ENCODE results near the gene RTTN. TPM values are rescaled to one million over a fixed set of nuclear protein-coding genes. Genes with fewer than 3 reads are reported as not detected.

RTTN gene
- total and polyA plus RNA-seq, 4 donors: 1.1 to 14.3 (median 8.8) TPM

- no peak overlapping the region for H3K27ac ChIP-seq (ENCODE audit: low read depth in 1 of 2, low read length in 2 of 2)
- peaks cover 0 to 9% (median under 1%) of the 10 kb centered on the region in 4 donors for H3K36me3 ChIP-seq (ENCODE audit: control insufficient read depth in 4 of 4, insufficient read depth in 3 of 4, low read depth in 1 of 4, low read length in 3 of 4)
- no peaks in the 10 kb centered on the region for H3K4me1 ChIP-seq (ENCODE audit: control insufficient read depth in 4 of 4, insufficient read depth in 4 of 4, low read length in 3 of 4)
- no peak for TF ChIP-seq MAX (IDR thresholded peaks at IDR 0.05)
- no peak for TF ChIP-seq ZBTB33 (IDR thresholded peaks at IDR 0.05)
- no peak for TF ChIP-seq EGR1 (IDR thresholded peaks at IDR 0.05; ENCODE audit: low read depth in 2 of 2)
- TF ChIP-seq GABPA (IDR thresholded peaks at IDR 0.05 in 1 of 2, conservative IDR thresholded peaks at IDR 0.05 in 1 of 2): no peak
- no peak for TF ChIP-seq YY1 (IDR thresholded peaks at IDR 0.05)
- no peak for TF ChIP-seq HNF4A (conservative IDR thresholded peaks at IDR 0.05)
- TF ChIP-seq HNF4G (IDR thresholded peaks at IDR 0.05): no peak
- TF ChIP-seq FOXA2 (IDR thresholded peaks at IDR 0.05): no peak
- no peak for TF ChIP-seq RXRA (IDR thresholded peaks at IDR 0.05)
- no peak for DNase-seq (ENCODE audit: low spot score)
- no peak overlapping the region for H3K4me3 ChIP-seq (ENCODE audit: low read depth in 1 of 3, low read length in 3 of 3)
- no peaks in the 10 kb centered on the region for H3K9me3 ChIP-seq (ENCODE audit: control insufficient read depth in 4 of 4, low read length in 3 of 4)
- H3K27me3 ChIP-seq (ENCODE audit: control insufficient read depth in 4 of 4, insufficient read depth in 4 of 4, low read length in 3 of 4): no peaks in the 10 kb centered on the region
- no peak overlapping the region for H3K9ac ChIP-seq (ENCODE audit: low read depth in 1 of 2, low read length in 2 of 2)
These were observed 129.6 kb downstream of the RTTN start for GRCh38 chr18:70075906-70076305.

GRCh38 chr18:70074116-70074515 lies 131.4 kb downstream of the RTTN start:
- 91% methylated on average over 1 of the region's 1 CpG for WGBS
- no peaks in the 10 kb centered on the region for H3K9me3 ChIP-seq (ENCODE audit: control insufficient read depth in 4 of 4, low read length in 3 of 4)
- H3K4me1 ChIP-seq (ENCODE audit: control insufficient read depth in 4 of 4, insufficient read depth in 4 of 4, low read length in 3 of 4): no peaks in the 10 kb centered on the region
- peaks cover 0 to 9% (median under 1%) of the 10 kb centered on the region in 4 donors for H3K36me3 ChIP-seq (ENCODE audit: control insufficient read depth in 4 of 4, insufficient read depth in 3 of 4, low read depth in 1 of 4, low read length in 3 of 4)
- no peaks in the 10 kb centered on the region for H3K27me3 ChIP-seq (ENCODE audit: control insufficient read depth in 4 of 4, insufficient read depth in 4 of 4, low read length in 3 of 4)
- no peak for TF ChIP-seq MAX (IDR thresholded peaks at IDR 0.05)
- TF ChIP-seq ATF3 (IDR thresholded peaks at IDR 0.05): no peak
- TF ChIP-seq, protein P1, sequence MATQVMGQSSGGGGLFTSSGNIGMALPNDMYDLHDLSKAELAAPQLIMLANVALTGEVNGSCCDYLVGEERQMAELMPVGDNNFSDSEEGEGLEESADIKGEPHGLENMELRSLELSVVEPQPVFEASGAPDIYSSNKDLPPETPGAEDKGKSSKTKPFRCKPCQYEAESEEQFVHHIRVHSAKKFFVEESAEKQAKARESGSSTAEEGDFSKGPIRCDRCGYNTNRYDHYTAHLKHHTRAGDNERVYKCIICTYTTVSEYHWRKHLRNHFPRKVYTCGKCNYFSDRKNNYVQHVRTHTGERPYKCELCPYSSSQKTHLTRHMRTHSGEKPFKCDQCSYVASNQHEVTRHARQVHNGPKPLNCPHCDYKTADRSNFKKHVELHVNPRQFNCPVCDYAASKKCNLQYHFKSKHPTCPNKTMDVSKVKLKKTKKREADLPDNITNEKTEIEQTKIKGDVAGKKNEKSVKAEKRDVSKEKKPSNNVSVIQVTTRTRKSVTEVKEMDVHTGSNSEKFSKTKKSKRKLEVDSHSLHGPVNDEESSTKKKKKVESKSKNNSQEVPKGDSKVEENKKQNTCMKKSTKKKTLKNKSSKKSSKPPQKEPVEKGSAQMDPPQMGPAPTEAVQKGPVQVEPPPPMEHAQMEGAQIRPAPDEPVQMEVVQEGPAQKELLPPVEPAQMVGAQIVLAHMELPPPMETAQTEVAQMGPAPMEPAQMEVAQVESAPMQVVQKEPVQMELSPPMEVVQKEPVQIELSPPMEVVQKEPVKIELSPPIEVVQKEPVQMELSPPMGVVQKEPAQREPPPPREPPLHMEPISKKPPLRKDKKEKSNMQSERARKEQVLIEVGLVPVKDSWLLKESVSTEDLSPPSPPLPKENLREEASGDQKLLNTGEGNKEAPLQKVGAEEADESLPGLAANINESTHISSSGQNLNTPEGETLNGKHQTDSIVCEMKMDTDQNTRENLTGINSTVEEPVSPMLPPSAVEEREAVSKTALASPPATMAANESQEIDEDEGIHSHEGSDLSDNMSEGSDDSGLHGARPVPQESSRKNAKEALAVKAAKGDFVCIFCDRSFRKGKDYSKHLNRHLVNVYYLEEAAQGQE (IDR thresholded peaks at IDR 0.05): no peak
- TF ChIP-seq FOXA2 (IDR thresholded peaks at IDR 0.05): no peak
- H3K27ac ChIP-seq (ENCODE audit: low read depth in 1 of 2, low read length in 2 of 2): no peak overlapping the region
- H3K4me3 ChIP-seq (ENCODE audit: low read depth in 1 of 3, low read length in 3 of 3): no peak overlapping the region
- no peak overlapping the region for H3K9ac ChIP-seq (ENCODE audit: low read depth in 1 of 2, low read length in 2 of 2)
- DNase-seq (ENCODE audit: low spot score): no peak

GRCh38 chr18:70073432-70073831 lies 132.1 kb downstream of the RTTN start:
- no peak for DNase-seq (ENCODE audit: low spot score)
- H3K4me3 ChIP-seq (ENCODE audit: low read depth in 1 of 3, low read length in 3 of 3): no peak overlapping the region
- no peak overlapping the region for H3K27ac ChIP-seq (ENCODE audit: low read depth in 1 of 2, low read length in 2 of 2)
- 92% methylated on average over 5 of the region's 5 CpGs for whole genome bisulfite sequencing
- peaks cover 0 to 15% (median under 1%) of the 10 kb centered on the region in 4 donors for H3K36me3 ChIP-seq (ENCODE audit: control insufficient read depth in 4 of 4, insufficient read depth in 3 of 4, low read depth in 1 of 4, low read length in 3 of 4)
- no peaks in the 10 kb centered on the region for H3K9me3 ChIP-seq (ENCODE audit: control insufficient read depth in 4 of 4, low read length in 3 of 4)
- H3K4me1 ChIP-seq (ENCODE audit: control insufficient read depth in 4 of 4, insufficient read depth in 4 of 4, low read length in 3 of 4): no peaks in the 10 kb centered on the region
- TF ChIP-seq HNF4A (conservative IDR thresholded peaks at IDR 0.05) (no peak), RAD21 (IDR thresholded peaks at IDR 0.05) (no peak), GABPA (IDR thresholded peaks at IDR 0.05 in 1 of 2, conservative IDR thresholded peaks at IDR 0.05 in 1 of 2) (no peak), JUND (IDR thresholded peaks at IDR 0.05) (no peak), TAF1 (conservative IDR thresholded peaks at IDR 0.05) (no peak), ZBTB33 (IDR thresholded peaks at IDR 0.05) (no peak), FOXA2 (IDR thresholded peaks at IDR 0.05) (no peak), SP1 (IDR thresholded peaks at IDR 0.05) (no peak), FOXA1 (IDR thresholded peaks at IDR 0.05) (no peak)
- TF ChIP-seq, protein P2, sequence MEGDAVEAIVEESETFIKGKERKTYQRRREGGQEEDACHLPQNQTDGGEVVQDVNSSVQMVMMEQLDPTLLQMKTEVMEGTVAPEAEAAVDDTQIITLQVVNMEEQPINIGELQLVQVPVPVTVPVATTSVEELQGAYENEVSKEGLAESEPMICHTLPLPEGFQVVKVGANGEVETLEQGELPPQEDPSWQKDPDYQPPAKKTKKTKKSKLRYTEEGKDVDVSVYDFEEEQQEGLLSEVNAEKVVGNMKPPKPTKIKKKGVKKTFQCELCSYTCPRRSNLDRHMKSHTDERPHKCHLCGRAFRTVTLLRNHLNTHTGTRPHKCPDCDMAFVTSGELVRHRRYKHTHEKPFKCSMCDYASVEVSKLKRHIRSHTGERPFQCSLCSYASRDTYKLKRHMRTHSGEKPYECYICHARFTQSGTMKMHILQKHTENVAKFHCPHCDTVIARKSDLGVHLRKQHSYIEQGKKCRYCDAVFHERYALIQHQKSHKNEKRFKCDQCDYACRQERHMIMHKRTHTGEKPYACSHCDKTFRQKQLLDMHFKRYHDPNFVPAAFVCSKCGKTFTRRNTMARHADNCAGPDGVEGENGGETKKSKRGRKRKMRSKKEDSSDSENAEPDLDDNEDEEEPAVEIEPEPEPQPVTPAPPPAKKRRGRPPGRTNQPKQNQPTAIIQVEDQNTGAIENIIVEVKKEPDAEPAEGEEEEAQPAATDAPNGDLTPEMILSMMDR (IDR thresholded peaks at IDR 0.05; ENCODE audit: low read depth, low read length, missing input control): no peak
- no peaks in the 10 kb centered on the region for H3K27me3 ChIP-seq (ENCODE audit: control insufficient read depth in 4 of 4, insufficient read depth in 4 of 4, low read length in 3 of 4)
- no peak overlapping the region for H3K9ac ChIP-seq (ENCODE audit: low read depth in 1 of 2, low read length in 2 of 2)
